Measurements from ENCODE around the gene HNRNPF. TPM values are rescaled to one million over a fixed set of nuclear protein-coding genes. Genes with fewer than 3 reads are reported as not detected.

Gene HNRNPF
- total RNA-seq, 2 experiments from 2014 or later: 442 to 445 TPM

DNA sequence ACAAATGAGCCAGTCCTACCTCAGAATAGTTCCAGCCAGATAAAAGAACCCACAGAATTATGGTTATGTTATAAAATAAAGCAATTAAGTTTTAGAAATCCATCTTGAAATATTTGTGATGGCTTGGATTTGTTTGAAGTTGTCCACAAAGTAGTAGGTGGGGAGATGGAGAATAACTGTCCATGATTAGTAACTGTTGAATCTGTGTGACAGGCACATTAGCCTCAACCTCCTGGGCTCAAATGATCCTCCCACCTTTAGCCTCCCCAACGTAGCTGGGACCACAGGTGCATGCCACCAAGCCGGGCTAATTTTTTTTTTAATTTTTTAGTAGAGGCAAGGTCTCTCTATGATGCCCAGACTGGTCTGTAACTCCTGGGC, 10.1 kb downstream of the HNRNPF start:
- no peaks in the 10 kb centered on the region for H3K27me3 Mint-ChIP-seq
- DNase-seq (no peak), ATAC-seq (no peak)
- TF ChIP-seq CTCF (IDR thresholded peaks at IDR 0.05): no peak
- intact Hi-C loops (cut with micrococcal nuclease): loop anchor here (5.0 kb wide), 1 partner anchor 37 kb away; no protein-coding TSS in a partner anchor
- CTCF ChIA-PET: interaction anchor here (1.3 to 1.5 kb wide), 2 partner anchors 8 to 9 kb away, joined by 4 to 12 read pairs; no protein-coding TSS in a partner anchor
- no peaks in the 10 kb centered on the region for H3K9me3 Mint-ChIP-seq
- POLR2A ChIA-PET: interaction anchor here (0.7 to 20.5 kb wide), 6 partner anchors 8 to 63 kb away, joined by 3 to 332 read pairs (median 6); partner anchors contain the start of gene HNRNPF
- H3K36me3 Mint-ChIP-seq (ENCODE audit: low read depth): peaks cover 84% of the 10 kb centered on the region
- H3K4me3 Mint-ChIP-seq: peak overlapping the region; percentile 99
- H3K4me1 Mint-ChIP-seq (ENCODE audit: low read depth): peaks cover 67% of the 10 kb centered on the region
- peak overlapping the region; percentile 93 for H3K27ac Mint-ChIP-seq

- intact Hi-C loops (cut with micrococcal nuclease): loop anchor here (1.0 to 5.0 kb wide), 2 partner anchors 9 to 35 kb away; no protein-coding TSS in a partner anchor
- H3K27ac Mint-ChIP-seq: peak overlapping the region; percentile 93
- peaks cover 82% of the 10 kb centered on the region for H3K36me3 Mint-ChIP-seq (ENCODE audit: low read depth)
- no peaks in the 10 kb centered on the region for H3K9me3 Mint-ChIP-seq
- H3K27me3 Mint-ChIP-seq: no peaks in the 10 kb centered on the region
- CTCF ChIA-PET: interaction anchor here (1.0 to 2.2 kb wide), 5 partner anchors 9 to 195 kb away, joined by 3 to 9 read pairs (median 3); no protein-coding TSS in a partner anchor
- ATAC-seq: peak; percentile 74
- POLR2A ChIA-PET: interaction anchor here (1.0 to 20.5 kb wide), 13 partner anchors 10 to 96 kb away, joined by 3 to 332 read pairs (median 6); partner anchors contain the start of genes HNRNPF and ZNF487
- no peak for TF ChIP-seq CTCF (IDR thresholded peaks at IDR 0.05)
- peaks cover 66% of the 10 kb centered on the region for H3K4me1 Mint-ChIP-seq (ENCODE audit: low read depth)
- DNase-seq: peak; percentile 91
- peak overlapping the region; percentile 99 for H3K4me3 Mint-ChIP-seq
Measured at GRCh38 chr10:43396928-43397624, 11.9 kb downstream of the HNRNPF start.

GRCh38 chr10:43396061-43396927, 12.7 kb downstream of the HNRNPF start:
- H3K9me3 Mint-ChIP-seq: no peaks in the 10 kb centered on the region
- peaks cover 64% of the 10 kb centered on the region for H3K4me1 Mint-ChIP-seq (ENCODE audit: low read depth)
- H3K27me3 Mint-ChIP-seq: no peaks in the 10 kb centered on the region
- ATAC-seq (peak; percentile 68), DNase-seq (peak; percentile 83)
- no peak for TF ChIP-seq CTCF (IDR thresholded peaks at IDR 0.05)
- intact Hi-C loops (cut with micrococcal nuclease): loop anchor here (5.0 kb wide), 1 partner anchor 34 kb away; no protein-coding TSS in a partner anchor
- H3K4me3 Mint-ChIP-seq: peak overlapping the region; percentile 99
- peak overlapping the region; percentile 94 for H3K27ac Mint-ChIP-seq
- ChIA-PET POLR2A (interaction anchor here (1.1 to 20.5 kb wide), 16 partner anchors 10 to 257 kb away, joined by 3 to 332 read pairs (median 6); partner anchors contain the start of genes HNRNPF and ZNF487), CTCF (interaction anchor here (1.0 to 2.2 kb wide), 7 partner anchors 9 to 194 kb away, joined by 3 to 9 read pairs (median 3); no protein-coding TSS in a partner anchor)
- H3K36me3 Mint-ChIP-seq (ENCODE audit: low read depth): peaks cover 82% of the 10 kb centered on the region

DNA sequence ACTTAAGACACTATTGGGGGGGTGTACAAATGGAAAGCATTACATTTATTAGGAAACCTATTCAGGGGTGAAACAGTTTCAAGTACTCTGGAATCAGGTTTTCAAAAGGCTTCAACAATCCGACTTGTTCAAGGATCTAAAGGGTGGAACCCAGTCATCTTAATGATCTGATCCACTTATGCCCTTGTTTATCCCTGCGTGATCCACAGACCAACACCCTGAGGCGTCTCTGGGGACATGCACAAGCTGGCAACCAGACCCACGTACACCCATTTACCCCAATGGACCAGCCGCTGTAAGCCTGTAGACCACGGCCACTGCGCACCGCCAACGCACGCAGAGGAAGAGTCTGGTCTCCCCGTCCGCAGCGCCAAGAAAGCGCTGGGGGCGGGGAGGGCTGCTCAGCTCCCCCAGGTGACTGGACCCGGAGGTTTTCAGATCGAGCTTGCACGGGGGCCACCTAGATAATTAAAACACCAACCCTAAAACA, 13.4 kb downstream of the HNRNPF start:
- ChIA-PET CTCF (interaction anchor here (1.2 to 2.2 kb wide), 6 partner anchors 10 to 193 kb away, joined by 3 to 9 read pairs (median 3); no protein-coding TSS in a partner anchor), POLR2A (interaction anchor here (1.2 to 20.5 kb wide), 14 partner anchors 9 to 256 kb away, joined by 3 to 332 read pairs (median 6); partner anchors contain the start of genes HNRNPF and ZNF487)
- intact Hi-C loops (cut with micrococcal nuclease): loop anchor here (5.0 kb wide), 1 partner anchor 33 kb away; no protein-coding TSS in a partner anchor
- peaks cover 61% of the 10 kb centered on the region for H3K4me1 Mint-ChIP-seq (ENCODE audit: low read depth)
- ATAC-seq (no peak), DNase-seq (peak; percentile 64)
- H3K9me3 Mint-ChIP-seq: no peaks in the 10 kb centered on the region
- peak overlapping the region; percentile 94 for H3K27ac Mint-ChIP-seq
- TF ChIP-seq CTCF (IDR thresholded peaks at IDR 0.05): no peak
- H3K4me3 Mint-ChIP-seq: peak overlapping the region; percentile 99
- no peaks in the 10 kb centered on the region for H3K27me3 Mint-ChIP-seq
- H3K36me3 Mint-ChIP-seq (ENCODE audit: low read depth): peaks cover 85% of the 10 kb centered on the region
